WTC11 (cell line): ENCODE data around the gene ARL15.

Source experiments
- CTCF ChIP-seq: fragments of 200-600 bp; IDR thresholded peaks from 2 replicates; pipeline ENCODE4 v1.8.0; 2022; ENCODE audit warnings: antibody characterized with exemption
- E2F1 ChIP-seq: sonication (generic); formaldehyde crosslinking; IDR thresholded peaks from 2 replicates; pipeline ENCODE4 v1.8.0; 2022; ENCODE audit warnings: mild to moderate bottlenecking, missing genetic modification reagents
- FOXP1 ChIP-seq: sonication (generic); formaldehyde crosslinking; IDR thresholded peaks from 2 replicates; pipeline ENCODE4 v1.8.0; 2022; ENCODE audit warnings: missing genetic modification reagents, mild to moderate bottlenecking, moderate library complexity, borderline replicate concordance
- IRF1 ChIP-seq: sonication (generic); formaldehyde crosslinking; IDR thresholded peaks from 2 replicates; pipeline ENCODE4 v1.8.0; 2023; ENCODE audit warnings: missing genetic modification reagents
- JUN ChIP-seq: sonication (generic); formaldehyde crosslinking; IDR thresholded peaks from 2 replicates; pipeline ENCODE4 v1.8.0; 2023; ENCODE audit warnings: mild to moderate bottlenecking, missing genetic modification reagents
- SP1 ChIP-seq: sonication (generic); formaldehyde crosslinking; conservative IDR thresholded peaks from 2 replicates; pipeline ENCODE4 v1.8.1; 2022; ENCODE audit warnings: missing genetic modification reagents
- STAT6 ChIP-seq: sonication (generic); formaldehyde crosslinking; conservative IDR thresholded peaks from 2 replicates; pipeline ENCODE4 v1.8.1; 2023; ENCODE audit warnings: mild to moderate bottlenecking, low read depth, missing genetic modification reagents, moderate library complexity
- ZNF281 ChIP-seq: sonication (generic); formaldehyde crosslinking; IDR thresholded peaks from 2 replicates; pipeline ENCODE4 v1.8.0; 2023; ENCODE audit warnings: mild to moderate bottlenecking, missing genetic modification reagents
- TF ChIP-seq, protein P1 (sequence below): sonication (generic); formaldehyde crosslinking; conservative IDR thresholded peaks from 2 replicates; pipeline ENCODE4 v1.8.1; 2022; ENCODE audit warnings: mild to moderate bottlenecking, missing genetic modification reagents
- TF ChIP-seq, protein P2 (sequence below): sonication (generic); formaldehyde crosslinking; IDR thresholded peaks from 2 replicates; pipeline ENCODE4 v1.8.1; 2023; ENCODE audit warnings: mild to moderate bottlenecking, missing genetic modification reagents

DNA sequence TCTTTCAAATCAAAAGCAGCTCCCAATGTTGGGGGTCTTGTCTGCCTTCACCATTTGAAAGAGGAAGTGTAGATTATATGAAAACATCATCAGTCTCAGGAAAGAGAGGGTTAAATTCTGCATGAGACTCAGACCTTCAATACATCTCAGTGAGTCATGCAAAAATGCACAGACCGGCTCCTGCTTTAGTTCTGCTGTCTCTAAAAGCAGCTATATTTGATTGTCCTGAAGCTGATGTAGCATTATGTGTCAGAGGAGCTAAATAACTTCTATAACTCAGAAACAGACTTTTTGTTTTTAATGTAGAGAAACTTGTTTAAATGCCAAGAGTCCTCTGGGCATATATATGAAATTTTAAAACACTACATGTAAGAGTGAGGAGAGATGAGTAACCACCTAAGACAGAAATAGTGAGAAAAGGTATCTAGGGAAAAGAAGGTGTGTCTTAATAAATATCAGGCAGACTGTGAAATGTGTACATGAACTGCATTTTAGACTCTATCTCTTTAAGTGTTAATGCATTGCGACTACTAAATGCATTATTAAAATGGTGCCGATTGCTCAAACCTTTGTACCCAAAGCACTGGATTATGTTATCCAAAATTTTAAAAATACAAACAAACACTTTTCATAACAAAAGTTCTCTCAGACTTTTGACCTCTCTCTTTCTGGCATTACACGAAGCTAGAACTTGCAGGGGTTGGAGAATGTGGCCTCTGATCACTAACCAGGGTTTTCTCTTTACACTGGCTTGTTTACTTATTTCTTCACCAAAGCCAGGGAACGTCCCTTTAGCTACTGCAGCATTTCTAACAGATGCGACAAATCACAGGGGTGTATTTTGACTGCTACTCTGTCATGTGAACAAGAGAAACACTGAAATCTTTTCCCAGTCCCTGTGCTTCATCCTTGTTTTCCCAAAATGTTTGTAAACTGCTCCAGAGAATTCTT, 302.3 kb downstream of the ARL15 start:
- TF ChIP-seq FOXP1 (no peak), CTCF (no peak), JUN (no peak), E2F1 (CRISPR knock-in tag) (no peak), SP1 (CRISPR knock-in tag) (no peak), STAT6 (CRISPR knock-in tag) (no peak), IRF1 (CRISPR knock-in tag) (no peak), ZNF281 (CRISPR knock-in tag) (no peak)
- TF ChIP-seq, protein P1, sequence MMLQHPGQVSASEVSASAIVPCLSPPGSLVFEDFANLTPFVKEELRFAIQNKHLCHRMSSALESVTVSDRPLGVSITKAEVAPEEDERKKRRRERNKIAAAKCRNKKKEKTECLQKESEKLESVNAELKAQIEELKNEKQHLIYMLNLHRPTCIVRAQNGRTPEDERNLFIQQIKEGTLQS (CRISPR knock-in tag): no peak
- TF ChIP-seq, protein P2, sequence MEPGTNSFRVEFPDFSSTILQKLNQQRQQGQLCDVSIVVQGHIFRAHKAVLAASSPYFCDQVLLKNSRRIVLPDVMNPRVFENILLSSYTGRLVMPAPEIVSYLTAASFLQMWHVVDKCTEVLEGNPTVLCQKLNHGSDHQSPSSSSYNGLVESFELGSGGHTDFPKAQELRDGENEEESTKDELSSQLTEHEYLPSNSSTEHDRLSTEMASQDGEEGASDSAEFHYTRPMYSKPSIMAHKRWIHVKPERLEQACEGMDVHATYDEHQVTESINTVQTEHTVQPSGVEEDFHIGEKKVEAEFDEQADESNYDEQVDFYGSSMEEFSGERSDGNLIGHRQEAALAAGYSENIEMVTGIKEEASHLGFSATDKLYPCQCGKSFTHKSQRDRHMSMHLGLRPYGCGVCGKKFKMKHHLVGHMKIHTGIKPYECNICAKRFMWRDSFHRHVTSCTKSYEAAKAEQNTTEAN: no peak
